HepG2 (cell line): ENCODE results near the gene INHA. TPM values are rescaled to one million over a fixed set of nuclear protein-coding genes. Genes with fewer than 3 reads are reported as not detected.

Source experiments
- BHLHE40 ChIP-seq: IDR thresholded peaks from 2 replicates; pipeline ENCODE4 v1.6.1; 2011; ENCODE audit warnings: low read length, improper control_type of control experiment
- GABPA ChIP-seq, 2 experiments: IDR thresholded peaks; 2 replicates each; pipeline ENCODE4 v1.6.1; 2011 to 2016; ENCODE audit warnings: low read depth in 2 of 2, low read length in 1 of 2, missing biosample characterization in 1 of 2, missing genetic modification characterization in 1 of 2
- GTF2F1 ChIP-seq: fragments of 150-350 bp; IDR thresholded peaks from 2 replicates; pipeline ENCODE4 v1.6.1; 2014; ENCODE audit warnings: low read length
- JDP2 ChIP-seq: sonication (generic); formaldehyde crosslinking; IDR thresholded peaks from 2 replicates; pipeline ENCODE4 v1.8.1; 2022; ENCODE audit warnings: missing genetic modification reagents, borderline replicate concordance
- LCORL ChIP-seq, 2 experiments: fragments of 450-650 bp in 1 of 2; sonication (generic) in 1 of 2; formaldehyde crosslinking in 1 of 2; IDR thresholded peaks; 2 replicates each; pipeline versions ENCODE4 v1.5.0 to v1.6.1; 2017 to 2020; ENCODE audit warnings: antibody characterized with exemption in 1 of 2, missing genetic modification reagents in 1 of 2
- MAF1 ChIP-seq: sonication (generic); formaldehyde crosslinking; IDR thresholded peaks from 2 replicates; pipeline ENCODE4 v1.5.0; 2020; ENCODE audit warnings: missing genetic modification reagents, borderline replicate concordance
- NCOA2 ChIP-seq: sonication (generic); formaldehyde crosslinking; IDR thresholded peaks from 2 replicates; pipeline ENCODE4 v1.8.0; 2022; ENCODE audit warnings: inconsistent platforms
- NKX3-1 ChIP-seq: sonication (generic); formaldehyde crosslinking; IDR thresholded peaks from 2 replicates; pipeline ENCODE4 v1.5.0; 2020; ENCODE audit warnings: missing genetic modification reagents
- NR1H2 ChIP-seq: sonication (generic); formaldehyde crosslinking; IDR thresholded peaks from 2 replicates; pipeline ENCODE4 v1.8.1; 2022; ENCODE audit warnings: low read depth, missing genetic modification reagents, borderline replicate concordance
- NR2F6 ChIP-seq, 2 experiments: IDR thresholded peaks; 2 replicates each; pipeline ENCODE4 v1.6.1; 2016; ENCODE audit warnings: antibody characterized with exemption in 1 of 2, mild to moderate bottlenecking in 1 of 2
- RFX5 ChIP-seq: IDR thresholded peaks from 2 replicates; pipeline ENCODE4 v1.6.1; 2011; ENCODE audit warnings: low read depth, low read length, improper control_type of control experiment
- SAFB2 ChIP-seq: sonication (generic); formaldehyde crosslinking; IDR thresholded peaks from 2 replicates; pipeline ENCODE4 v1.5.1; 2020; ENCODE audit warnings: missing genetic modification reagents, low read depth, mild to moderate bottlenecking, borderline replicate concordance
- SALL2 ChIP-seq: sonication (generic); formaldehyde crosslinking; IDR thresholded peaks from 2 replicates; pipeline ENCODE4 v1.8.1; 2023; ENCODE audit warnings: mild to moderate bottlenecking, missing genetic modification reagents, inconsistent platforms
- SMAD9 ChIP-seq: sonication (generic); formaldehyde crosslinking; IDR thresholded peaks from 2 replicates; pipeline ENCODE4 v1.5.1; 2020; ENCODE audit warnings: mild to moderate bottlenecking, missing genetic modification reagents
- SRY ChIP-seq: sonication (generic); formaldehyde crosslinking; IDR thresholded peaks from 2 replicates; pipeline ENCODE4 v1.8.0; 2022; ENCODE audit warnings: mild to moderate bottlenecking, missing genetic modification reagents
- STAG1 ChIP-seq: sonication (generic); formaldehyde crosslinking; IDR thresholded peaks from 2 replicates; pipeline ENCODE4 v1.4.0; 2020; ENCODE audit warnings: missing genetic modification reagents
- ZFP82 ChIP-seq: sonication (generic); formaldehyde crosslinking; IDR thresholded peaks from 2 replicates; pipeline ENCODE4 v1.5.1; 2020; ENCODE audit warnings: mild to moderate bottlenecking, missing genetic modification reagents, borderline replicate concordance
- ZFY ChIP-seq: sonication (generic); formaldehyde crosslinking; IDR thresholded peaks from 2 replicates; pipeline ENCODE4 v1.4.0; 2020; ENCODE audit warnings: missing genetic modification reagents
- ZNF24 ChIP-seq: fragments of 450-650 bp; IDR thresholded peaks from 2 replicates; pipeline ENCODE4 v1.6.1; 2017; ENCODE audit warnings: antibody characterized with exemption, mild to moderate bottlenecking
- ZNF326 ChIP-seq: sonication (generic); formaldehyde crosslinking; IDR thresholded peaks from 2 replicates; pipeline ENCODE4 v1.4.0; 2020; ENCODE audit warnings: missing genetic modification reagents, borderline replicate concordance
- ZNF430 ChIP-seq: sonication (generic); formaldehyde crosslinking; IDR thresholded peaks from 2 replicates; pipeline ENCODE4 v1.9.0; 2021; ENCODE audit warnings: mild to moderate bottlenecking, missing genetic modification reagents
- ZNF598 ChIP-seq: sonication (generic); formaldehyde crosslinking; IDR thresholded peaks from 2 replicates; pipeline ENCODE4 v1.5.1; 2020; ENCODE audit warnings: mild to moderate bottlenecking, missing genetic modification reagents, borderline replicate concordance
- ZNF629 ChIP-seq: sonication (generic); formaldehyde crosslinking; conservative IDR thresholded peaks from 2 replicates; pipeline ENCODE4 v1.5.0; 2020; ENCODE audit warnings: missing genetic modification reagents
- ZNF710 ChIP-seq: sonication (generic); formaldehyde crosslinking; IDR thresholded peaks from 2 replicates; pipeline ENCODE4 v1.5.0; 2020; ENCODE audit warnings: mild to moderate bottlenecking, missing genetic modification reagents, borderline replicate concordance
- ZNF891 ChIP-seq: sonication (generic); formaldehyde crosslinking; IDR thresholded peaks from 2 replicates; pipeline ENCODE4 v1.5.0; 2020; ENCODE audit warnings: mild to moderate bottlenecking, missing genetic modification reagents
- polyA plus RNA-seq, 8 experiments: library from polyadenylated mRNA; depleted of rRNA in 3 of 8; stranded (reverse) in 7 of 8; unstranded in 1 of 8; fragments of >200 nt; fragmentation: Illumina TruSeq in 4 of 8; extraction: Trizol in 4 of 8; gene quantifications; 2 replicates each; pipeline versions ENCODE4 v1.2.1 to v1.2.3, GENCODE V29; 2011 to 2016; ENCODE audit warnings: low read depth in 4 of 8, missing spikeins in 1 of 8, mixed read lengths in 1 of 8; ENCODE audit not compliant: insufficient read depth in 1 of 8
- total RNA-seq, 5 experiments: library from RNA; depleted of rRNA; stranded (reverse); fragments of >200 nt; fragmentation: Illumina TruSeq; extraction: Trizol; gene quantifications; 2 replicates each; pipeline ENCODE4 v1.2.3, GENCODE V29; 2016; ENCODE audit warnings: low read depth in 1 of 5
- TF ChIP-seq, protein P1 (sequence below): sonication (generic); formaldehyde crosslinking; IDR thresholded peaks from 2 replicates; pipeline ENCODE4 v1.4.0; 2020; ENCODE audit warnings: missing genetic modification reagents, borderline replicate concordance

INHA gene
- total and polyA plus RNA-seq, 2 of the 13 experiments (the other 11 are each of a cell fraction or from before 2014, with no cell fraction given), result 4.1 to 15.2 TPM

- TF ChIP-seq ZNF710 (CRISPR knock-in tag) (no peak), NR1H2 (CRISPR knock-in tag) (no peak), ZNF430 (peak; percentile 56; the same call in 1 of the 2 replicates), GTF2F1 (no peak), NR2F6 (IDR thresholded peaks at IDR 0.05) (peak; percentile 65), NR2F6 (CRISPR knock-in tag; IDR thresholded peaks at IDR 0.05) (peak; percentile 81), ZFY (CRISPR knock-in tag) (peak; percentile 78), ZNF24 (no peak), LCORL (IDR thresholded peaks at IDR 0.05) (no peak), LCORL (CRISPR knock-in tag; IDR thresholded peaks at IDR 0.05) (no peak; the same call in 1 of the 2 replicates), JDP2 (peak; percentile 29; the same call in 1 of the 2 replicates), ZNF326 (CRISPR knock-in tag) (0 out of 2 replicates have a peak, but pooled peaks have one; percentile 25), GABPA (IDR thresholded peaks at IDR 0.05; ENCODE audit: low read depth, low read length) (no peak), GABPA (CRISPR knock-in tag; IDR thresholded peaks at IDR 0.05; ENCODE audit: low read depth) (peak; percentile 94), SAFB2 (CRISPR knock-in tag) (no peak; the same call in 1 of the 2 replicates), NKX3-1 (peak; percentile 92), ZFP82 (CRISPR knock-in tag) (peak; percentile 37; the same call in 1 of the 2 replicates), SMAD9 (CRISPR knock-in tag) (no peak), BHLHE40 (peak; percentile 79), NCOA2 (CRISPR knock-in tag) (peak; percentile 61), RFX5 (peak; percentile 86), ZNF629 (CRISPR knock-in tag) (no peak), SRY (CRISPR knock-in tag) (peak; percentile 87; the same call in 1 of the 2 replicates), MAF1 (peak; percentile 95; the same call in 1 of the 2 replicates), STAG1 (peak; percentile 32; the same call in 1 of the 2 replicates), ZNF891 (CRISPR knock-in tag) (no peak), SALL2 (CRISPR knock-in tag) (peak; percentile 93), ZNF598 (CRISPR knock-in tag) (peak; percentile 86)
- TF ChIP-seq, protein P1, sequence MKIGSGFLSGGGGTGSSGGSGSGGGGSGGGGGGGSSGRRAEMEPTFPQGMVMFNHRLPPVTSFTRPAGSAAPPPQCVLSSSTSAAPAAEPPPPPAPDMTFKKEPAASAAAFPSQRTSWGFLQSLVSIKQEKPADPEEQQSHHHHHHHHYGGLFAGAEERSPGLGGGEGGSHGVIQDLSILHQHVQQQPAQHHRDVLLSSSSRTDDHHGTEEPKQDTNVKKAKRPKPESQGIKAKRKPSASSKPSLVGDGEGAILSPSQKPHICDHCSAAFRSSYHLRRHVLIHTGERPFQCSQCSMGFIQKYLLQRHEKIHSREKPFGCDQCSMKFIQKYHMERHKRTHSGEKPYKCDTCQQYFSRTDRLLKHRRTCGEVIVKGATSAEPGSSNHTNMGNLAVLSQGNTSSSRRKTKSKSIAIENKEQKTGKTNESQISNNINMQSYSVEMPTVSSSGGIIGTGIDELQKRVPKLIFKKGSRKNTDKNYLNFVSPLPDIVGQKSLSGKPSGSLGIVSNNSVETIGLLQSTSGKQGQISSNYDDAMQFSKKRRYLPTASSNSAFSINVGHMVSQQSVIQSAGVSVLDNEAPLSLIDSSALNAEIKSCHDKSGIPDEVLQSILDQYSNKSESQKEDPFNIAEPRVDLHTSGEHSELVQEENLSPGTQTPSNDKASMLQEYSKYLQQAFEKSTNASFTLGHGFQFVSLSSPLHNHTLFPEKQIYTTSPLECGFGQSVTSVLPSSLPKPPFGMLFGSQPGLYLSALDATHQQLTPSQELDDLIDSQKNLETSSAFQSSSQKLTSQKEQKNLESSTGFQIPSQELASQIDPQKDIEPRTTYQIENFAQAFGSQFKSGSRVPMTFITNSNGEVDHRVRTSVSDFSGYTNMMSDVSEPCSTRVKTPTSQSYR (CRISPR knock-in tag), result peak; percentile 56; the same call in 1 of the 2 replicates
These were observed 28.3 kb upstream of the INHA start, which contains the start of the genes CHPF and TMEM198 (continued) for GRCh38 chr2:219543596-219544358.
